ENCODE measurements around the gene RGL4.

RGL4 gene

DNA sequence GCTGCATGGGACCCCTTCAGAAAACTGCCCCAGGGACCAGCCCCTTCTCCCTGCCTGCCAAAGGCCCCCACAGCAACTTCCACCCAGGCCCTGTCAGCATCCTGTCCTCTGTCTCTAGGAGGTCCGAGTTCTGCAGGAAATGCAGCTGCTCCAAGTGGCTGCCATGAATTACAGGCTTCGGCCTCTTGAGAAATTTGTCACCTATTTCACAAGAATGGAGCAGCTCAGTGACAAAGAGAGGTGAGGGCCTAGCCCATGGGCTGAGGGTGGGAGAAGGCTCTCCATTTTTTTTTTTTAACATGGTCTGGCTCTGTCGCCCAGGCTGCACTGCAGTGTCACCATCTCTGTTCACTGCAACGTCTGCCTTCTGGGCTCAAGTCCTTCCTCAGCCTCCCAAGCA lies 7.3 kb downstream of the RGL4 start:
- no peak for DNase-seq (ENCODE audit: extremely low read depth, low read depth)
- TF ChIP-seq, protein P1, sequence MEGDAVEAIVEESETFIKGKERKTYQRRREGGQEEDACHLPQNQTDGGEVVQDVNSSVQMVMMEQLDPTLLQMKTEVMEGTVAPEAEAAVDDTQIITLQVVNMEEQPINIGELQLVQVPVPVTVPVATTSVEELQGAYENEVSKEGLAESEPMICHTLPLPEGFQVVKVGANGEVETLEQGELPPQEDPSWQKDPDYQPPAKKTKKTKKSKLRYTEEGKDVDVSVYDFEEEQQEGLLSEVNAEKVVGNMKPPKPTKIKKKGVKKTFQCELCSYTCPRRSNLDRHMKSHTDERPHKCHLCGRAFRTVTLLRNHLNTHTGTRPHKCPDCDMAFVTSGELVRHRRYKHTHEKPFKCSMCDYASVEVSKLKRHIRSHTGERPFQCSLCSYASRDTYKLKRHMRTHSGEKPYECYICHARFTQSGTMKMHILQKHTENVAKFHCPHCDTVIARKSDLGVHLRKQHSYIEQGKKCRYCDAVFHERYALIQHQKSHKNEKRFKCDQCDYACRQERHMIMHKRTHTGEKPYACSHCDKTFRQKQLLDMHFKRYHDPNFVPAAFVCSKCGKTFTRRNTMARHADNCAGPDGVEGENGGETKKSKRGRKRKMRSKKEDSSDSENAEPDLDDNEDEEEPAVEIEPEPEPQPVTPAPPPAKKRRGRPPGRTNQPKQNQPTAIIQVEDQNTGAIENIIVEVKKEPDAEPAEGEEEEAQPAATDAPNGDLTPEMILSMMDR (IDR thresholded peaks at IDR 0.05; ENCODE audit: low read depth, low read length) = no peak

DNA sequence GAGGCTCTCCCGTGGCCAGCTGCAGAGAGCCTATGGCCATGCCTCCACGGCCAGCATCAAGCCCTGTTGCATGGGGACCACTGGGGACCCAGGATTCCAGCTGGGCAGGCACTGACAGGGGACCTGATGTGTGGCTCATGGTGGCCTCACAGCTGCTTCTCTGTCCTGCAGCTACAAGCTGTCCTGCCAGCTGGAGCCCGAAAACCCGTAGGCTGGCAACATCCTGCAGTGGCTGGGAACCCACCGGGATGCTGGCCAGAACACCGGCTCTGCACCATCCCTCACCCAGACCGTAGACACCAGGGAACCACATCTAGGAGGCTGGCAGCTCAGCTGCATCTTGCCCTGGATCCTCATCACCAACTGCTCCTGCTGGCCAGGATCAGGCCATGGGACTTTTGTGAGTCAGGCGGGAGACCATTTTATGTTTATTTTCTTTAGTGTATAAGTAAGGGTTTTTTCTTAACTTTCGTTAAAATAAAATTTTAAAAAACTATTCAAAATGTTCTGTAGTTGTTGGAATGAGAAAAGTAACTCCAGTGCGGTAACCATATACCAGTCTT lies 7.9 kb downstream of the RGL4 start:
- TF ChIP-seq, protein P1 (IDR thresholded peaks at IDR 0.05; ENCODE audit: low read depth, low read length) = no peak
- no peak for DNase-seq (ENCODE audit: extremely low read depth, low read depth)

DNA sequence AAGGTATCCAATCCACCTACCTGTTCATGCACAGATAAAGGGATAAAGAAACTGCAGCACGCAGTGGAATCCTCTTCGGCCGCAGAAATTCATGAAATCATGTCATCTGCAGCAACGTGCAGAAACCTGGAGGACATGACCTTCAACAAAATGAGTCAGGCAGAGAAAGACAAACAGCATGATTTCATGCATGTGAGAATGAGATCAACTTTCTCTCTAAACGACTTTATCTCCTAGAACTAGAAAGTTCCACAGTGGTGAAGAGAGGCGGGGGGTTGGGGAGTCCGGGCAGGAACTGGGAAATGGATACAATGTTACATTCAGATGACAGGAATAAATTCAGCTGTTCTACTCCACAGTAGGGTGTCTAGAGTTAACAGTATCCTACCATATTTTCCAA lies 9.9 kb downstream of the RGL4 start:
- no peak for DNase-seq (ENCODE audit: extremely low read depth, low read depth)
- TF ChIP-seq, protein P1 (IDR thresholded peaks at IDR 0.05; ENCODE audit: low read depth, low read length) = no peak

DNA sequence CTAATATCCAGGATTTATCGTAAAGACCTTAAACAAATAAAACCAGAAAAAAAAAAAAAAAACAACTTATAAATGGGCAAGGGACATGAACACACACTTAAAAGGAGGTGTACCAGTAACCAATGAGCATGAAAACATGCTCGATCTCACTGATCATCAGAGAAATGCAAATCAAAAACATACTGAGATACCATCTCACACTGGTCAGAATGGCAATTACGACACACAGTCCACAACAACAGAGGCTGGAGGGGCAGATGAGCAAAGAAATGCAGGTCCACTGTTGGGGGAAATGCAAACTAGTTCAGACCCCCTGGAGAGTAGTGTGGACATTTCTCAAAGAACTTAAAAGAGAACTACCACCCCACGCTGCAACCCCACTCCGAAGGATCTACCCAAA lies 13.2 kb downstream of the RGL4 start:
- TF ChIP-seq, protein P1 (IDR thresholded peaks at IDR 0.05; ENCODE audit: low read depth, low read length) = no peak
- no peak for DNase-seq (ENCODE audit: extremely low read depth, low read depth)

DNA sequence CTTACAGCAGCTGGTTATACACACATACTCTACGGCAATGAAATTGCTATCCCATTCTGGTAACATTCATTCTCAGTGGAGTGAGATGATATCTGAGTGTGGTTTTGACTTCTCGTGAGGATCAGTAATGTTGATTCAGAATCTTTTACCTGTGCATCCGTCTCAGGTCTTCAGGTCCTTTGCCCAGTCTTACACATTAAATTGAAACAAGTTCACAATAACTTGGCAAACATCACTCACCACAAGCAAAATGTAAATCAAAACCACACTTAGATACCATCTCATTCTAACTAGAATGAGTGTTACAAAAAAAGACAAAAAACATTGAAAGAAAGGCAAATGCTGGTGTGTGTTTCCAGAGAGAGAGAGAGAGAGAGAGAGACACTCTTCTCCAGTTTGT lies 14.0 kb downstream of the RGL4 start:
- TF ChIP-seq, protein P1 (IDR thresholded peaks at IDR 0.05; ENCODE audit: low read depth, low read length) = no peak
- DNase-seq (ENCODE audit: extremely low read depth, low read depth) = no peak

DNA sequence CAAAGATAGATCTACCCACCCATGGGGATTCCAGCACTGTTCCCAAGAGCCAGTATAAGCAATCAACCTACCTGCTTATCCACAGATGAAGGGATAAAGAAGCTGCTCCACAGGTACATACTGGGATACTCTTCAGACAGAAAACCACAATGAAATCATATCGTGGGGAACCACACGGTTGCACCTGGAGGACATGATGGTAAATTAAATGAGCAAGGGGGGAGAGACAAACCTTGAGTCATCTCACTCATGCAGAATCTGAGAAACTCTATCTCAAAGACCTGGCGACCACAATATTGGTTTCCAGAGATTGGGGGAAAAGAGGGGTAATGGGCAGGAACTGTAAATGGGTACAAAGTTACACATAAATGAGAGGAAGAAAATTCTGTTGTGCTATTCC lies 14.5 kb downstream of the RGL4 start:
- DNase-seq (ENCODE audit: extremely low read depth, low read depth) = no peak

DNA sequence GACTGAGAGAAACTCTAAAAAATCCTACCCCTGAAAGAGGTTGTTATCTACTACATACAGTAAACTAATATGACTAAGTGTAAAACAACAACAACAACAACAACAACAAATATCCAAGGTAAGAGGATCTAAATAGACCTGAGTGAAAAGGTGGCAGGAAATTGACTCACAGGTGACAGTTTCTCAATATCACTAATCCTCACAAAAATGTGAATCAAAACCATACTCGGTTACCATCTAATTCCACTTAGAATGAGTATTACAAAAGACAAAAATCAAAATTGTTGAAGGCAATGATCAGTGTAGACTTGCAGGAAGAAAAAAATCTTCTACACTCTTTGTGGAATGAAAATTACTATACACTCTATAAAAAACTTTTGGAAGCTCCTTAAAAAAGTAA lies 17.5 kb downstream of the RGL4 start:
- TF ChIP-seq, protein P1 (IDR thresholded peaks at IDR 0.05; ENCODE audit: low read depth, low read length) = no peak
- no peak for DNase-seq (ENCODE audit: extremely low read depth, low read depth)

More for the DNA sequence above, 14.5 kb downstream of the RGL4 start:
- TF ChIP-seq, protein P1 (IDR thresholded peaks at IDR 0.05; ENCODE audit: low read depth, low read length) = no peak
